AG09309 (cell line): Measurements from ENCODE around the gene KRT4.

Experiments
- DNase-seq: peaks from one replicate; pipeline ENCODE4 v3.0.0-alpha.2; 2010; ENCODE audit warnings: low read depth
- H3K4me3 ChIP-seq: 2 replicates; pipeline ENCODE4 v1.5.1; 2011; ENCODE audit warnings: mild to moderate bottlenecking, low read depth, low read length, moderate library complexity; ENCODE audit not compliant: control insufficient read depth
- TF ChIP-seq, protein P1 (sequence below): IDR thresholded peaks from 2 replicates; pipeline ENCODE4 v1.5.1; 2011; ENCODE audit warnings: mild to moderate bottlenecking, low read depth, low read length, inconsistent platforms; ENCODE audit not compliant: insufficient read depth, control insufficient read depth; ENCODE audit errors: missing control alignments

Gene KRT4

GRCh38 chr12:52845946-52846345 is 32.0 kb upstream of the KRT4 start:
- H3K4me3 ChIP-seq = no peak overlapping the region
- TF ChIP-seq, protein P1, sequence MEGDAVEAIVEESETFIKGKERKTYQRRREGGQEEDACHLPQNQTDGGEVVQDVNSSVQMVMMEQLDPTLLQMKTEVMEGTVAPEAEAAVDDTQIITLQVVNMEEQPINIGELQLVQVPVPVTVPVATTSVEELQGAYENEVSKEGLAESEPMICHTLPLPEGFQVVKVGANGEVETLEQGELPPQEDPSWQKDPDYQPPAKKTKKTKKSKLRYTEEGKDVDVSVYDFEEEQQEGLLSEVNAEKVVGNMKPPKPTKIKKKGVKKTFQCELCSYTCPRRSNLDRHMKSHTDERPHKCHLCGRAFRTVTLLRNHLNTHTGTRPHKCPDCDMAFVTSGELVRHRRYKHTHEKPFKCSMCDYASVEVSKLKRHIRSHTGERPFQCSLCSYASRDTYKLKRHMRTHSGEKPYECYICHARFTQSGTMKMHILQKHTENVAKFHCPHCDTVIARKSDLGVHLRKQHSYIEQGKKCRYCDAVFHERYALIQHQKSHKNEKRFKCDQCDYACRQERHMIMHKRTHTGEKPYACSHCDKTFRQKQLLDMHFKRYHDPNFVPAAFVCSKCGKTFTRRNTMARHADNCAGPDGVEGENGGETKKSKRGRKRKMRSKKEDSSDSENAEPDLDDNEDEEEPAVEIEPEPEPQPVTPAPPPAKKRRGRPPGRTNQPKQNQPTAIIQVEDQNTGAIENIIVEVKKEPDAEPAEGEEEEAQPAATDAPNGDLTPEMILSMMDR = no peak
- DNase-seq = no peak

DNA sequence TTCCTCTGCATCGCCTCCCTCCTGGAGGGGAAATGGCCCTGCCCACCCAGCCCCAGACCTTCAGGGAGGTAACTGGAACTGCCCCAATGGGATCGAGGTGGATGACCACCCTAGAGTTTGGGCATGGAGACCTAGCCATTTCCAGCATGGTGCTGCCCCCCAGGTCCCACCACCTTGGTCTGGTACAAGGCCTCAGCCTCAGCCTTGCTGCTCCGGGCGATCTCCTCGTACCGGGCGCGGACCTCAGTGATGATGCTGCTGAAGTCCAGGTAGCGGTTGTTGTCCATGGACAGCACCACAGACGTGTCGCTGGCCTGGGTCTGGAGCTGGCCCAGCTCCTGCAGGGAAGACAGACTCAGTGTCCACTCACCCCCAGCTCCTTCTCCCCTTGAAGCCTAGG is 30.5 kb upstream of the KRT4 start:
- no peak for DNase-seq
- H3K4me3 ChIP-seq = no peak overlapping the region
- TF ChIP-seq, protein P1 = no peak

DNA sequence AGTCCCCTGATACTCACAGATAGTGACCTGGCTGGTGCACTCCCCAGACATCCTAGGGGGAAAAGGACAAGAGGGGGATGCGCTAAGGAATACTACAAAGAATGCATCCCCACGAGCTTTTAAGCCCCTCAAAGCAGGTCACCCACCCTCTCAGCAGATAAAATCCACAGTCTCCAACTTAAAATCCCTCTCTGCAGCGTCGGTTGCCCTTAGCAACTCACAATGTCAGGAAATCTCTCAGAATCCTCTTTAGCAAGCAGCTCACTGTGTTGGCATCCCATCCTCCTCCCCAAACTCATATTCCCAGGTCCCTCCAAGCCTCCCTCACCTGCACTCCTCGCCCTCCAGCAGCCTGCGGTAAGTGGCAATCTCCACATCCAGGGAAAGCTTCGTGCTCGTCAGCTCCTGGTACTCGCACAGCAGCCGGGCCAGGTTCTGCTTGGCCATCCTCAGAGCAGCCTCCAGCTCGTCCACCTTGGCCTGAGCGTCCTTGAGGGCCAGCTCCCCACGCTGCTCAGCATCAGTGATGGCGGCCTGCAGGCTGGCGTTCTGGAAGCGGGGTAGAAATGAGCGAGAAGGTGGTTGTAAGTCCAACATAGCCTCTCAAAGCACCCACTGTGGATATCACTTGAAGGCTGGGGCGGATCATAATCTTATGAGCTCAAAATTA is 25.7 kb upstream of the KRT4 start:
- no peak overlapping the region for H3K4me3 ChIP-seq
- TF ChIP-seq, protein P1 = no peak
- DNase-seq = no peak

GRCh38 chr12:52838609-52839435 is 24.9 kb upstream of the KRT4 start:
- DNase-seq = no peak
- TF ChIP-seq, protein P1 = no peak
- no peak overlapping the region for H3K4me3 ChIP-seq

- H3K4me3 ChIP-seq = no peak overlapping the region
- no peak for DNase-seq
- TF ChIP-seq, protein P1 = no peak
Observed at GRCh38 chr12:52837781-52838608, 24.1 kb upstream of the KRT4 start.

- no peak overlapping the region for H3K4me3 ChIP-seq
- peak; percentile 46 for DNase-seq
- TF ChIP-seq, protein P1 = no peak
Observed at GRCh38 chr12:52837413-52837741, 23.5 kb upstream of the KRT4 start.
